Frontal cortex (tissue), 4 donors: ENCODE results near the gene KDM3B. TPM values are rescaled to one million over a fixed set of nuclear protein-coding genes. Genes with fewer than 3 reads are reported as not detected.
A peak's percentile ranks its signal among the peaks of the same experiment; 100 is the strongest.

Experiments
- DNase-seq, 2 donors: peaks; one replicate each; pipeline ENCODE4 v3.0.0; 2012; ENCODE audit warnings: low spot score in 2 of 2
- FAIRE-seq: peaks from 2 replicates; lab custom pipeline; 2012; peaks lifted over from hg19 to GRCh38; lab: Jason Lieb, UNC
- total RNA-seq: library from RNA; depleted of rRNA; stranded (reverse); fragments of >200 nt; gene quantifications from one replicate; pipeline ENCODE4 v1.2.3, GENCODE V29; 2014
- donor health status: control.
- donor health status: control.
- donor health status: control.

Gene KDM3B
- total RNA-seq, 1 donor from 2014 or later: 81.9 TPM

GRCh38 chr5:138344887-138345622 lies 7.4 kb upstream of the KDM3B start:
- peak in 1 of 2 donors; percentile 10 for DNase-seq

GRCh38 chr5:138346889-138347288 lies 5.6 kb upstream of the KDM3B start:
- no peak for DNase-seq
- FAIRE-seq: no peak

More at GRCh38 chr5:138344887-138345622, 7.4 kb upstream of the KDM3B start:
- no peak for FAIRE-seq

DNA sequence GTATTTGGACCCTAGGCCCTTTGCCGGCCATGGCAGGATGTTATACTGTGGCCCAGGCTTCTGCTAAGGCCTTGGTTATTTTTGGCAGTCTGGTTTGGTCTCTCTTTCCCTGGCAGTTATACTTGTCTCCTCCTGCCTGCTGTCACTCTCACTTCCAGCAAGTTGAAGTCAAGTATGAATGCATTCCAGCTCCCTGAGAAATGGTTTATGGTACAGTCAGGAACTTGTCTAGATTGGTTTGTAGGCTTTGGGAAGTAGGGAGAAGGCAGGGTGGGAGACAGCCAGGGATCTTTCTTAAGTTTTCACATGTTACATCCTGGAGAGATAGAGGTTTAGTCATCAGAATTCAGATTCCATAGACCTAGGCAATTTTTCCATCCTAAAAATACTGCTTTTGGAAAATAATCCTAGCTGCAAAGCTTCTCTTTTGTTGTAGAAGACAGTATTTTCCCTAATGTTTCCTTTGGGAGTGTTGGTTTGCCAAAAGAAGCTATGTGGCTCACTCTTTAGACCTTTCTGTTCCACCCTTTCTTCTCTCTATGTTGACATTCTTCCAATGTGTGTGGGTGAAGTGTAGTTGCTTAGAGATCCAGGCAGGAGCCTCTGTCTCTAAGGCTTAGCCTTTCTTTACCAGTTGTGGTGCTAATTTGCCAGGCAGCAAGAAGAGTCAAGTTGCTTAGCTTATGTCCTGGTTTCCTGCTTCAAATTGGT lies 2.5 kb upstream of the KDM3B start:
- FAIRE-seq (no peak), DNase-seq (no peak)

DNA sequence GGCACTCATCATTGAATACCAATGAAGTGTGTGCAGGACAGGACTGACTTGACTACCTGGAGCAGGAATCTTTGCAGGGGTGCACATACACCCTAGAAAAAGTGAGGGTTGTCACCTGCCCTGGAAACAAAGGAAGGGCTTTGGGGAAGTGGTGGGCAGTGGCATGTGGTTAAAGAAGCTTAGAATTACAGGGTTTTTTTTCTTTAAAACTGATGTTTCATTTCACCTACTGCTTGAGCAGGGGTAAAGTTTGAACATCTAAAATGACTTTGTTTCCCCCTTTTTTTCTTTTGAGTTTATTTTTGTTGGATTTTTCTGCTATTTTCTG lies 2.0 kb upstream of the KDM3B start:
- DNase-seq: no peak
- FAIRE-seq: no peak

- FAIRE-seq (no peak), DNase-seq (no peak)
Measured at GRCh38 chr5:138351056-138351455, 1.4 kb upstream of the KDM3B start.

GRCh38 chr5:138351517-138351916 lies 968 bp upstream of the KDM3B start:
- no peak for DNase-seq
- no peak for FAIRE-seq

GRCh38 chr5:138352722-138353559 lies 456 bp downstream of the KDM3B start:
- peak; percentile 58 to 74 for DNase-seq
- FAIRE-seq: no peak

DNA sequence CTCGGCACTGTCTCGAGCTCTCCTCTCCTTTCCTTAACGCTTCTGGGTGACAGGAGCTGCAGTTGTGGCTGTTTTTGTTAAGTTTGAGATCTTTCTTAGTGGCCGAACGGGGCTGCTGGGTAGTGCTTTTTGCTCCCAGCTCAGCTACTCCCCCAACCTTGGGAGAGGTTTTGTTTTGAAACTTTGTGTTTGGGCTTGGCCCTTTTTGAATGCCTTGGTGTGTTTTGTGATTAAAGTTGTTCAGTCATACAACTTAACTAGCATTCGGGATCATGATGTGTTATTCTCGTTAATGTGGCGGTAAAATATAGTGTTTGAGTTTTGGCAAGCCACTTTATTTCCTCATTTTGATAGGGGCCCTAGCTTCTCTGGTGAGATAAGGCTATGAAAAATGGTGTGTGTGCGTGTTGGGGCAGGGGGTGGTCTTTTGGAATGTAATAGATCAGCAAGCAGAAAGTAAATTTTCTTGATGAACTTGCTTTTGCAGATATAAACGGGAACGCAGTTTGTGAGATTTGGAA lies 1.1 kb downstream of the KDM3B start:
- no peak for FAIRE-seq
- DNase-seq: no peak

GRCh38 chr5:138354387-138354786 lies 1.9 kb downstream of the KDM3B start:
- FAIRE-seq (no peak), DNase-seq (no peak)

DNA sequence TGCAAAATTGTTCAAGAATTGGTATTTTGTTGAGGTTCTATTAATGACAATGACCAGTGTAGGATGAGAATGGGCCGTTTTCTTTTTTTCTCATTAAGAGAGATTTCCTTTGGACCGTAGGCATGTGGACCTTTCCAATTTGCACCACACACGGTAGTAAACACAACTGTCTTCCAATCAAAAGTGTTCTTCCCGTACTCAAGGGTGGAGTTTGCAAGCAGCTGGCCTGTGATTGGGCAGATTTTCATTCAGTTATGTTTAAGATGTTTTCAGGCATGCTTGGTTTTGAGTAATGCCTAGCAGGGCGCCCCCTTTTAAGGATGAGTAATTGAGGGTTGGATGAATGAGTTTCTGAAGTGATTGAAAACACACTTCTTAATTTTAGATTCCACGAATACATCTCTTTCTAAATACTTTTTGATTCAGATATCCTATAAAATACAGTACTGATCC lies 2.5 kb downstream of the KDM3B start:
- FAIRE-seq (no peak), DNase-seq (peak in 1 of 2 donors; percentile 48)

DNA sequence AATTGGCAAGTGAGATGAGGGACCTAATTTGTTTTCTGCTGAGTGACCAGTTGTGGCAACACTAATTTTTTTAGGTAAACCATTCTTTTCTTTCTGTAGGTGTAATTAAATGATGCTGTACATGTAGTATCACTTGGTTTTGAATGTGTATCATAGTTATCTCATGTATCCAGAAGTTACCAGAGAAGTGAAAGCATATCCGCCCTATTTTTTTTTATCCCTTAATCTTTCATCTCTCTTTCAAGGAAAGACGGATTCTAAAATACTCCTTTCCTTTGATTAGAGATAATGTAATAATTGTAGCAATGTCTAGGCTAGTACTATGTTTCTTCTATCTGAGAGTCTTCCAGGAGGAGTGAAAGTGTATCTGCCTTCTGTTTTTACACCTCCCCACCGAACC lies 7.1 kb downstream of the KDM3B start:
- FAIRE-seq: no peak
- DNase-seq: no peak

DNA sequence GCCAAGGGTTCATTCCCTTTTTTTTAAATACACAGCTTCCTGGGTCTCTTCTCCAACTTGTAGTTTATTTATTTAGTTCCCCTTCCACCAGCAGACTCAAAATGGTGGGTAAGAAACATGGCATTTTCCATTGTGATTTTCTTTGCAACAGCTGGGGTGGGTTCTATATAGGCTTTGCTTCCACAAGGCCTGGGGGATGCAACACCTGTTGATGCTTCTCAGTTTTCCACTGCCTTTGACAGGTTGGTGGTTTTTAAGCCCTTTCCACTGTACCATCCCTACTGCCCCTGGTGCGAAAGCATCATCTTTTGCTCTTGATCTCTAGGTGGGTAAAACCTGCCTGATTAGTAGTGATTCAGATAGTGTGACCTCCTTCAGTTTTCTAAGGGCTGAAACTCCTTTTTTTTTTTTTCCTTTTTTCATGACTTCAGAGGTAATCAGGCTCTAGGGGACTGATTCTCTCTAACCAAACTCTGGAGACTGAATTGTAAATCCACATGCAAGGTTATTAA lies 8.5 kb downstream of the KDM3B start:
- DNase-seq: no peak
- no peak for FAIRE-seq

GRCh38 chr5:138364576-138364975 lies 12.1 kb downstream of the KDM3B start:
- FAIRE-seq: no peak
- no peak for DNase-seq

DNA sequence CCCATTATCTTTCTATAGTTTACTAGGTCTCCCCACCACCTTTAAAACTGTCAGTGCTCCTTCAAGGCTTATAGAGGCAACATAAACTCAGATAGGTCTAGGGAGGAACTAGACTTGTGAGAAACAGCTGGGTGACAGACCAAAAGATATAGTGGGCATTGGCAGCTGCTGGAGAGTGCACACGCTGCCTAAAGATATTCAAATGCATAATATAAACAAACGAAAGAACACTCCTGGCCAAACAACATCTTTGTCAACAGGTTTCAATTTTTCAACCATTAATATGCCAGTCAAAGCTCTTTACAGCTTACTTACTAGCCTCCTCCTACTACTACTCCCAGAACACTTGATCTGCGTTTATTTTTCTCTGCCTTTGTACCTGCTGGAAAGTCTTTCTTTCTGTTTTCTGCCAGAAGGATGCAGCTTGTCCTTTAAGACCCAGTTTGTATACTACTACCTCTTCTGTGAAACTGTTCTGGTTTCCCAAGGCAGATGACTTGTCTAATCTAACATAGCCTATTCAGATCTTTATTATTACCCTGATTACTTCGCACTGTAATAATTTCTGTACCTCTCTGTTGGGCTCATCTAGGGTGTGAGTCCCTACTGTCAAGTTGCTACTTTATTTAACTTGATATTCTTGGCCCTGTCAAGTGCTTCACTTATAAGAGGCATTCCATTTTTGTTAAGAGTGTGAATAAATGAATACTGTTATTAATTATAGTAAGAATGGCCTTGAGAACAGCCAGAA lies 14.3 kb downstream of the KDM3B start:
- no peak for DNase-seq
- FAIRE-seq: no peak

DNA sequence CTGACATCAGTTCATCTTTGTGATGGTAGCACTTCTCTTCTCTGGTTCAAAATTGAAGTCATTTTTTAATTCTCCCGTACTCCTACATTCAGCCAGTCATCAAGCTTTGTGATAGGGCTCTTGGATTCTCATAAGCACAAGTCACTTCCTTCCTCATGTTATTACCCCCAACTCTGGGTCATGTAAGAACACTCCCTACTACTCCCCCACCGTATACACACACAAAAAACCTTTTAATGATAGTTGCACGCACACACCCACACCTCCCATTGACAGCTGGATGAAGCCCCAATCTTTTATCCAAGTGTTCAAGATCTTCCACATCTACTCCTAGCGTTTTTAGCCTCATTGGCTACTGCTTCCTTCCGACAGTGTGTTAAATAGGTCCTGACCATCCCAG lies 16.8 kb downstream of the KDM3B start:
- FAIRE-seq: no peak
- DNase-seq: no peak

DNA sequence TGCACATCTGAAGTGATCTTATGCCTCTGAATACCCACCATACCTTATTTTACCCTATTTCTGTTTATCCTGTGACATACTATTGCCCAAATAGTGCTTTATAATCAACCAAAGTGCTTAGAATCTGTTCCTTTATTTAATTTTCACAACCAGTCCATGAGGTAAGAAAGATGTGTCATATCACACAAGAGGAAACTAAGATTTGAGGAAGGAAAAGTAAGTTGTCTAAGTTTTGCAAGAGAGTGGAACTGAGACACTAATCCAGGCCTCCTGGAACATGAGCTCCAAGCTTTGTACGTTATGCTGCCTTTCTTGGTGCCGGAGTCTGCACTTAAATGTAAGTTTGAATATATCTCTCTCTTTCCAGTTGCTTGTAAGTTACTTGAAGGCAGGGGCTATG lies 17.2 kb downstream of the KDM3B start:
- FAIRE-seq: no peak

DNA sequence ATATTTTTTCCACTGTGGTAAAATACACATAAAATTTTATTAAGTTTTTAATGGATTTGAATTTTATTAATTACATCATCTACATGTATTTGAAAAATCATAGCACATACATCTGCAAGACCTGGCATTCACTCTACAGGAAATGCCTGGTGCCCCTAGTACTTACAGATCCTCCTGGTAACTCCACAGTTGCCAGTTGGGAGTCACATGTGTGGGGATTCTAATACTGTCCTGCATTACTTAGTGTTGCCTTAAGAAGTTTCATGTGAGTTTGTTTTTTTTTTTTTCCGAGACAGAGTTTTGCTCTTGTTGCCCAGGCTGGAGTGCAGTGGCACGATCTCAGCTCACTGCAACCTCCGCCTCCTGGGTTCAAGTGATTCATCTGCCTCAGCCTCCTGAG lies 18.1 kb downstream of the KDM3B start:
- FAIRE-seq (no peak), DNase-seq (no peak)

More for the DNA sequence above, 17.2 kb downstream of the KDM3B start:
- DNase-seq: no peak

- DNase-seq: no peak
Measured at GRCh38 chr5:138371454-138371853, 19.0 kb downstream of the KDM3B start.

GRCh38 chr5:138372225-138372624 lies 19.7 kb downstream of the KDM3B start:
- no peak for FAIRE-seq
- no peak for DNase-seq

More at GRCh38 chr5:138371454-138371853, 19.0 kb downstream of the KDM3B start:
- no peak for FAIRE-seq
